SH-SY5Y (cell line): Measurements from ENCODE around the gene SKIC2.

ENCODE experiments used
- GATA2 ChIP-seq: IDR thresholded peaks from 2 replicates; pipeline ENCODE4 v1.6.1; 2011; ENCODE audit warnings: mild to moderate bottlenecking, low read depth, low read length
- GATA3 ChIP-seq: IDR thresholded peaks from 2 replicates; pipeline ENCODE4 v1.6.1; 2011; ENCODE audit warnings: low read depth, mild to moderate bottlenecking, low read length, moderate library complexity

DNA sequence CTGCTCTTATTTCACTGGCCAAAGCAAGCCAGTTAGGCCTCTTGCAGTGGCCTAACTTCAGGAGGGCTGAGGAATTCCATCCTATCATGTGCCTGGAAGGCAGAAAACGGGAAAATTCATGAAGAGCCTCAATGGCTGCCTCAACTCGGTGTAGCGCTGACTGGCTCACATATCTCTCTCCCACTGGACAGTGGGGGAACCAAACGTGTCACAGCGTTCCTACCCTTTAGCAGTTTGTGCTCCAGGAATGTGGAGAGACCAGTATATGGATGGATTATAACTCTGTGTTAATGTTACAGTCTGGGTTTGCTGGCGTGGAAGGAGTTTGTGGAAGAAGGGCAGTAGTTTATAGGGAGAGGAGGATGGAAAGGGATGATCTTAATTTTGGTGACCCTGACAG lies 43.2 kb upstream of the SKIC2 start:
- no peak for TF ChIP-seq GATA2
- no peak for TF ChIP-seq GATA3
